Naive thymus-derived CD4-positive, alpha-beta T cell (primary cell): ENCODE data around the gene CD300LF. TPM values are rescaled to one million over a fixed set of nuclear protein-coding genes. Genes with fewer than 3 reads are reported as not detected.
A peak's percentile ranks its signal among the peaks of the same experiment; 100 is the strongest.

Experiments
- ATAC-seq: fragments of 150-1000 bp; cut with Tn5 transposase; 2 replicates; pipeline ENCODE4 v1.10.0; 2021; ENCODE audit warnings: mild to moderate bottlenecking, moderate library complexity
- CTCF ChIA-PET: fragments of 350-600 bp; sonication (Branson Sonifier 250); formaldehyde crosslinking; loops from one replicate; lab custom pipeline; 2021; ENCODE audit warnings: antibody characterized with exemption; lab: Charles Lee
- POLR2A ChIA-PET: fragments of 350-600 bp; sonication (Branson Sonifier 250); formaldehyde crosslinking; loops from one replicate; lab custom pipeline; 2021; ENCODE audit warnings: antibody characterized with exemption, inconsistent platforms; lab: Charles Lee
- DNase-seq, 9 donors: peaks; one replicate each; pipeline versions ENCODE4 v3.0.0 to v3.0.0-alpha.2; 2020 to 2022; ENCODE audit warnings: mixed read lengths in 1 of 9
- H3K27ac ChIP-seq: one replicate; pipeline ENCODE4 v1.7.0; 2013; ENCODE audit warnings: mild to moderate bottlenecking, low read depth, low read length, moderate library complexity
- H3K27me3 ChIP-seq, 2 donors: one replicate each; pipeline ENCODE4 v1.7.0; 2013; ENCODE audit warnings: low read length in 2 of 2, mild to moderate bottlenecking in 2 of 2, moderate library complexity in 2 of 2; ENCODE audit not compliant: control insufficient read depth in 2 of 2, insufficient read depth in 2 of 2
- H3K36me3 ChIP-seq, 3 experiments: 1 replicate in 2 of 3; 2 replicates in 1 of 3; pipeline ENCODE4 v1.7.0; 2013; ENCODE audit warnings: low read length in 3 of 3, mild to moderate bottlenecking in 3 of 3, moderate library complexity in 1 of 3; ENCODE audit not compliant: insufficient read depth in 3 of 3, control insufficient read depth in 2 of 3
- H3K4me1 ChIP-seq, 2 donors: one replicate each; pipeline ENCODE4 v1.7.0; 2013; ENCODE audit warnings: low read length in 2 of 2, mild to moderate bottlenecking in 2 of 2, moderate library complexity in 1 of 2; ENCODE audit not compliant: control insufficient read depth in 2 of 2, insufficient read depth in 2 of 2
- H3K4me3 ChIP-seq: 2 replicates; pipeline ENCODE4 v1.7.0; 2013; ENCODE audit warnings: mild to moderate bottlenecking, low read length
- H3K9me3 ChIP-seq, 3 experiments: 1 replicate in 2 of 3; 2 replicates in 1 of 3; pipeline ENCODE4 v1.7.0; 2013; ENCODE audit warnings: low read length in 3 of 3; ENCODE audit not compliant: control insufficient read depth in 2 of 3
- H3K27ac Mint-ChIP-seq, 9 donors: one replicate each; pipeline ENCODE4 v1.8.0; 2020 to 2022; ENCODE audit warnings: mixed read lengths in 9 of 9, mild to moderate bottlenecking in 8 of 9, moderate library complexity in 5 of 9, inconsistent platforms in 2 of 9
- H3K27me3 Mint-ChIP-seq, 5 donors: one replicate each; pipeline ENCODE4 v1.8.0; 2021 to 2022; ENCODE audit warnings: mixed read lengths in 5 of 5, mild to moderate bottlenecking in 1 of 5
- H3K36me3 Mint-ChIP-seq, 5 donors: one replicate each; pipeline ENCODE4 v1.8.0; 2020 to 2022; ENCODE audit warnings: mixed read lengths in 5 of 5, mild to moderate bottlenecking in 3 of 5, inconsistent platforms in 1 of 5
- H3K4me1 Mint-ChIP-seq, 7 donors: one replicate each; pipeline ENCODE4 v1.8.0; 2020 to 2022; ENCODE audit warnings: mixed read lengths in 7 of 7, mild to moderate bottlenecking in 3 of 7, inconsistent platforms in 1 of 7
- H3K4me3 Mint-ChIP-seq, 10 donors: one replicate each; pipeline ENCODE4 v1.8.0; 2020 to 2022; ENCODE audit warnings: mild to moderate bottlenecking in 10 of 10, mixed read lengths in 10 of 10, moderate library complexity in 6 of 10, inconsistent platforms in 2 of 10
- H3K9me3 Mint-ChIP-seq, 11 donors: one replicate each; pipeline ENCODE4 v1.8.0; 2020 to 2022; ENCODE audit warnings: mixed read lengths in 11 of 11, mild to moderate bottlenecking in 4 of 11, inconsistent platforms in 1 of 11, moderate library complexity in 1 of 11
- intact Hi-C, 2 donors: fragments of 100-400 bp; cut with micrococcal nuclease; formaldehyde crosslinking; loops; one replicate each; pipeline ENCODE4 v1.15.1; 2023
- polyA plus RNA-seq, 2 donors: library from polyadenylated mRNA; unstranded; fragments of 300-500 nt; fragmentation: Illumina TruSeq; gene quantifications; one replicate each; pipeline ENCODE4 v1.2.3, GENCODE V29; 2021
- total RNA-seq, 6 experiments: library from RNA in 5 of 6; stranded (reverse) in 5 of 6; gene quantifications; 1 replicate in 5 of 6; 2 replicates in 1 of 6; pipeline ENCODE4 v1.2.3 and lab custom pipeline; 2021 to 2026

The CD300LF gene
- total and polyA plus RNA-seq, 7 experiments from 2014 or later = 0.46 to 41.0 (median 2.7) TPM; not detected in 3

GRCh38 chr17:74702116-74702871 lies 10.4 kb downstream of the CD300LF start:
- H3K27me3 ChIP-seq = no peaks in the 10 kb centered on the region
- no peak overlapping the region for H3K27ac ChIP-seq
- no peak overlapping the region for H3K4me3 ChIP-seq
- H3K36me3 Mint-ChIP-seq = no peaks in the 10 kb centered on the region
- intact Hi-C loops = no loop called here
- H3K27me3 Mint-ChIP-seq = peaks cover 0 to 49% (median 0%) of the 10 kb centered on the region in 5 donors
- H3K4me1 Mint-ChIP-seq = peaks cover 0 to 2% (median 0%) of the 10 kb centered on the region in 7 donors
- H3K9me3 Mint-ChIP-seq = no peaks in the 10 kb centered on the region
- no peaks in the 10 kb centered on the region for H3K4me1 ChIP-seq
- ChIA-PET POLR2A (no interaction called here), CTCF (interaction anchor here (1.3 kb wide), 1 partner anchor 45 kb away, joined by 8 read pairs; no protein-coding TSS in a partner anchor)
- H3K36me3 ChIP-seq = no peaks in the 10 kb centered on the region
- peak overlapping the region in 1 of 9 donors; percentile 43 for H3K27ac Mint-ChIP-seq
- DNase-seq (no peak), ATAC-seq (no peak)
- no peak overlapping the region for H3K4me3 Mint-ChIP-seq
- H3K9me3 ChIP-seq = no peaks in the 10 kb centered on the region

GRCh38 chr17:74699236-74699635 lies 13.5 kb downstream of the CD300LF start:
- H3K4me3 Mint-ChIP-seq = no peak overlapping the region
- ChIA-PET POLR2A (no interaction called here), CTCF (no interaction called here)
- H3K27ac Mint-ChIP-seq = no peak overlapping the region
- intact Hi-C loops = no loop called here
- Histone ChIP-seq H3K36me3 (no peaks in the 10 kb centered on the region), H3K4me1 (no peaks in the 10 kb centered on the region), H3K27me3 (no peaks in the 10 kb centered on the region), H3K9me3 (no peaks in the 10 kb centered on the region), H3K27ac (no peak overlapping the region), H3K4me3 (no peak overlapping the region)
- ATAC-seq = no peak
- peaks cover 0 to 2% (median 0%) of the 10 kb centered on the region in 7 donors for H3K4me1 Mint-ChIP-seq
- peaks cover 0 to 3% (median 0%) of the 10 kb centered on the region in 11 donors for H3K9me3 Mint-ChIP-seq
- peaks cover 0 to 32% (median 3%) of the 10 kb centered on the region in 5 donors for H3K27me3 Mint-ChIP-seq
- no peak for DNase-seq
- H3K36me3 Mint-ChIP-seq = peaks cover 0 to 3% (median 0%) of the 10 kb centered on the region in 5 donors

- no peaks in the 10 kb centered on the region for H3K27me3 ChIP-seq
- peaks cover 0 to 6% (median 0%) of the 10 kb centered on the region in 11 donors for H3K9me3 Mint-ChIP-seq
- H3K27me3 Mint-ChIP-seq = peaks cover 0 to 37% (median 5%) of the 10 kb centered on the region in 5 donors
- intact Hi-C loops = no loop called here
- H3K9me3 ChIP-seq = no peaks in the 10 kb centered on the region
- CTCF ChIA-PET = no interaction called here
- peaks cover 0 to 2% (median 0%) of the 10 kb centered on the region in 7 donors for H3K4me1 Mint-ChIP-seq
- DNase-seq = no peak
- no peaks in the 10 kb centered on the region for H3K36me3 ChIP-seq
- H3K36me3 Mint-ChIP-seq = peaks cover 0 to 4% (median 0%) of the 10 kb centered on the region in 5 donors
- no peak overlapping the region for H3K4me3 ChIP-seq
- ATAC-seq = no peak
- POLR2A ChIA-PET = no interaction called here
- H3K4me1 ChIP-seq = no peaks in the 10 kb centered on the region
- no peak overlapping the region for H3K27ac ChIP-seq
- no peak overlapping the region for H3K4me3 Mint-ChIP-seq
- H3K27ac Mint-ChIP-seq = no peak overlapping the region
Observed at GRCh38 chr17:74698069-74698468, 14.7 kb downstream of the CD300LF start.

GRCh38 chr17:74697515-74697914 lies 15.2 kb downstream of the CD300LF start:
- H3K9me3 ChIP-seq = no peaks in the 10 kb centered on the region
- ChIA-PET CTCF (no interaction called here), POLR2A (no interaction called here)
- ATAC-seq (no peak), DNase-seq (no peak)
- Mint-ChIP-seq H3K27me3 (peaks cover 0 to 40% (median 6%) of the 10 kb centered on the region in 5 donors), H3K27ac (no peak overlapping the region), H3K9me3 (peaks cover 0 to 6% (median 0%) of the 10 kb centered on the region in 11 donors), H3K4me1 (no peaks in the 10 kb centered on the region), H3K4me3 (no peak overlapping the region), H3K36me3 (peaks cover 0 to 4% (median 0%) of the 10 kb centered on the region in 5 donors)
- H3K4me3 ChIP-seq = no peak overlapping the region
- H3K27me3 ChIP-seq = no peaks in the 10 kb centered on the region
- H3K27ac ChIP-seq = no peak overlapping the region
- no peaks in the 10 kb centered on the region for H3K36me3 ChIP-seq
- intact Hi-C loops = no loop called here
- H3K4me1 ChIP-seq = no peaks in the 10 kb centered on the region

- H3K4me1 Mint-ChIP-seq = peaks cover 0 to under 1% (median 0%) of the 10 kb centered on the region in 7 donors
Observed at GRCh38 chr17:74695629-74696028, 17.1 kb downstream of the CD300LF start.

GRCh38 chr17:74694081-74694480 lies 18.6 kb downstream of the CD300LF start:
- no peak overlapping the region for H3K4me3 ChIP-seq
- no peaks in the 10 kb centered on the region for H3K9me3 ChIP-seq
- no peaks in the 10 kb centered on the region for H3K36me3 ChIP-seq
- H3K27me3 ChIP-seq = no peaks in the 10 kb centered on the region
- Mint-ChIP-seq H3K36me3 (peaks cover 0 to 4% (median 0%) of the 10 kb centered on the region in 5 donors), H3K4me1 (peaks cover 0 to 14% (median 0%) of the 10 kb centered on the region in 7 donors), H3K27ac (no peak overlapping the region), H3K9me3 (peaks cover 0 to 6% (median 0%) of the 10 kb centered on the region in 11 donors), H3K27me3 (peaks cover 0 to 25% (median 4%) of the 10 kb centered on the region in 5 donors), H3K4me3 (no peak overlapping the region)
- no peaks in the 10 kb centered on the region for H3K4me1 ChIP-seq
- ChIA-PET CTCF (no interaction called here), POLR2A (no interaction called here)
- intact Hi-C loops = no loop called here
- H3K27ac ChIP-seq = no peak overlapping the region
- ATAC-seq = no peak
- DNase-seq = no peak

More at GRCh38 chr17:74695629-74696028, 17.1 kb downstream of the CD300LF start:
- ATAC-seq (no peak), DNase-seq (no peak)
- intact Hi-C loops = no loop called here
- Mint-ChIP-seq H3K27ac (no peak overlapping the region), H3K4me3 (no peak overlapping the region), H3K27me3 (peaks cover 0 to 33% (median 6%) of the 10 kb centered on the region in 5 donors), H3K36me3 (peaks cover 0 to 4% (median 0%) of the 10 kb centered on the region in 5 donors), H3K9me3 (peaks cover 0 to 6% (median 0%) of the 10 kb centered on the region in 11 donors)
- no peaks in the 10 kb centered on the region for H3K9me3 ChIP-seq
- CTCF ChIA-PET = no interaction called here
- no peaks in the 10 kb centered on the region for H3K36me3 ChIP-seq
- POLR2A ChIA-PET = no interaction called here
- H3K27ac ChIP-seq = no peak overlapping the region
- no peak overlapping the region for H3K4me3 ChIP-seq
- H3K4me1 ChIP-seq = no peaks in the 10 kb centered on the region
- no peaks in the 10 kb centered on the region for H3K27me3 ChIP-seq
